Measurements from ENCODE around the gene ZNF652.

ZNF652 gene

DNA sequence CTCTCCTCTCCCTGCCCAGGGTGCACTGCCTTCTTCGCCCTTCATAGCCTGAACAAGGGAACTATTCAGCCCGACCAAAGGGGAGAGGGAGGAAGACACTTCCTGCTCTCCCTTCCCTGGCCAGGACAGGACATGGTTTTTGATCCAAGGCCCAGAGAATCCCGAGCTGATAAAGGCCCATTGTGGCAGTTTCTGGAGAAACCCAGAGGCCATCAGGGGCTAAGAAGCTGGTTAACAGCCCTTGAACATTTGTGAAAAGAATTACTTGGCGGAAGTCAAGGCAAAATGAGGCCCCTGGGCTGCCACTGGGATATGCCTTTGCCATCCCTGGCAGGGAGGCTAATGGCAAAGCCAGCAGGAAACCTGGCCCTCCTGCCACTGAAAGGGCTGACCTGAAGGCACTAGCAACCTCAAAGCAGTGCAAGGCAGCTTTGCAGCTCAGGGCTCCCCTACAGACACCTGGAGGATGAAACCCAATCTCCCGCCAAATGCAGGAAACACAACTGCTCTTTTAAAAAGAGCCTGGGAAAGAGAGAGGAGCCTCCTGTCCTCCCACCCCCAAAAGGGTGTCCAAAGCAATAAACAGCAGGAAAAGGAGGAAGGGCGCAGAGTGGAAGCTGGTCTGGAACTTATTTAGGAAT is 40.0 kb upstream of the ZNF652 start:
- Histone ChIP-seq H3K79me2 (ENCODE audit: insufficient read depth, low read length) (no peaks in the 10 kb centered on the region), H3K27ac (ENCODE audit: low read depth, low read length) (no peak overlapping the region)

DNA sequence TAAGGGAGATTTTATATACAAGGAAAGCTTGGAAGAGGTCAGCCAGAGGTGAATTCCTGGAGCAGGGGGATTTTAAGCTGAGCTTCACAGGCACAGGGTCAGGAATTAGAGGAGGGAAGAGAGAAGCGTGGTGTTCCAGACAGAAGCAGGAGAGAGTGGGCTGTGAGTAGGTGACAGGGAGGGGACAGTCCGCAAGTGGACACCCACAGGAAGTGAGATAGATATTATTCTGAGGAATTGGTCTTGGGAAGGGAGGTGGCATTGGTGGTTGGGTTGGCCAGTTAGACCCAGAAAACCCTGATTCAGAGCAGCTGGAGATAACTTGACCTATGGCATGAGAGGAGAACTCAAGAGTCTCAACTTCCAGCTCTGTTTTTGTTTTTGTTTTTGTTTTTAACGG is 37.9 kb upstream of the ZNF652 start:
- Histone ChIP-seq H2AFZ (ENCODE audit: low read depth, low read length, severe bottlenecking) (no peak overlapping the region), H3K27me3 (ENCODE audit: low read length) (no peaks in the 10 kb centered on the region), H3K27ac (ENCODE audit: low read depth, low read length) (no peak overlapping the region), H3K9ac (ENCODE audit: low read length) (no peak overlapping the region), H3K9me3 (ENCODE audit: insufficient read depth, low read length) (no peaks in the 10 kb centered on the region), H3K4me3 (ENCODE audit: insufficient read depth, low read length, poor library complexity, severe bottlenecking) (no peak overlapping the region), H3K79me2 (ENCODE audit: insufficient read depth, low read length) (no peaks in the 10 kb centered on the region), H3K9me2 (replicated peaks; ENCODE audit: insufficient read depth, low read length) (no peaks in the 10 kb centered on the region), H3F3A (ENCODE audit: insufficient read depth) (no peaks in the 10 kb centered on the region), H3K36me3 (ENCODE audit: low read length) (no peaks in the 10 kb centered on the region), H3K4me2 (ENCODE audit: low read depth, low read length, poor library complexity, severe bottlenecking) (no peak overlapping the region), H4K20me1 (ENCODE audit: low read depth, low read length) (no peaks in the 10 kb centered on the region)
- TF ChIP-seq EZH2phosphoT487 (conservative IDR thresholded peaks at IDR 0.05; ENCODE audit: low read length), result no peak
- TF ChIP-seq, protein P1, sequence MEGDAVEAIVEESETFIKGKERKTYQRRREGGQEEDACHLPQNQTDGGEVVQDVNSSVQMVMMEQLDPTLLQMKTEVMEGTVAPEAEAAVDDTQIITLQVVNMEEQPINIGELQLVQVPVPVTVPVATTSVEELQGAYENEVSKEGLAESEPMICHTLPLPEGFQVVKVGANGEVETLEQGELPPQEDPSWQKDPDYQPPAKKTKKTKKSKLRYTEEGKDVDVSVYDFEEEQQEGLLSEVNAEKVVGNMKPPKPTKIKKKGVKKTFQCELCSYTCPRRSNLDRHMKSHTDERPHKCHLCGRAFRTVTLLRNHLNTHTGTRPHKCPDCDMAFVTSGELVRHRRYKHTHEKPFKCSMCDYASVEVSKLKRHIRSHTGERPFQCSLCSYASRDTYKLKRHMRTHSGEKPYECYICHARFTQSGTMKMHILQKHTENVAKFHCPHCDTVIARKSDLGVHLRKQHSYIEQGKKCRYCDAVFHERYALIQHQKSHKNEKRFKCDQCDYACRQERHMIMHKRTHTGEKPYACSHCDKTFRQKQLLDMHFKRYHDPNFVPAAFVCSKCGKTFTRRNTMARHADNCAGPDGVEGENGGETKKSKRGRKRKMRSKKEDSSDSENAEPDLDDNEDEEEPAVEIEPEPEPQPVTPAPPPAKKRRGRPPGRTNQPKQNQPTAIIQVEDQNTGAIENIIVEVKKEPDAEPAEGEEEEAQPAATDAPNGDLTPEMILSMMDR (IDR thresholded peaks at IDR 0.05; ENCODE audit: insufficient read depth, low read length, poor library complexity, severe bottlenecking), result no peak

More for the DNA sequence above, 40.0 kb upstream of the ZNF652 start:
- Histone ChIP-seq H4K20me1 (ENCODE audit: low read depth, low read length) (no peaks in the 10 kb centered on the region), H3F3A (ENCODE audit: insufficient read depth) (no peaks in the 10 kb centered on the region), H3K9me3 (ENCODE audit: insufficient read depth, low read length) (no peaks in the 10 kb centered on the region), H3K4me2 (ENCODE audit: low read depth, low read length, poor library complexity, severe bottlenecking) (no peak overlapping the region), H3K27me3 (ENCODE audit: low read length) (no peaks in the 10 kb centered on the region), H3K9me2 (replicated peaks; ENCODE audit: insufficient read depth, low read length) (no peaks in the 10 kb centered on the region), H3K4me3 (ENCODE audit: insufficient read depth, low read length, poor library complexity, severe bottlenecking) (no peak overlapping the region), H3K36me3 (ENCODE audit: low read length) (peaks cover 7% of the 10 kb centered on the region; the same call in 1 of the 2 replicates), H3K9ac (ENCODE audit: low read length) (no peak overlapping the region), H2AFZ (ENCODE audit: low read depth, low read length, severe bottlenecking) (no peak overlapping the region)
- TF ChIP-seq, protein P1 (IDR thresholded peaks at IDR 0.05; ENCODE audit: insufficient read depth, low read length, poor library complexity, severe bottlenecking), result no peak
- TF ChIP-seq EZH2phosphoT487 (conservative IDR thresholded peaks at IDR 0.05; ENCODE audit: low read length), result no peak

DNA sequence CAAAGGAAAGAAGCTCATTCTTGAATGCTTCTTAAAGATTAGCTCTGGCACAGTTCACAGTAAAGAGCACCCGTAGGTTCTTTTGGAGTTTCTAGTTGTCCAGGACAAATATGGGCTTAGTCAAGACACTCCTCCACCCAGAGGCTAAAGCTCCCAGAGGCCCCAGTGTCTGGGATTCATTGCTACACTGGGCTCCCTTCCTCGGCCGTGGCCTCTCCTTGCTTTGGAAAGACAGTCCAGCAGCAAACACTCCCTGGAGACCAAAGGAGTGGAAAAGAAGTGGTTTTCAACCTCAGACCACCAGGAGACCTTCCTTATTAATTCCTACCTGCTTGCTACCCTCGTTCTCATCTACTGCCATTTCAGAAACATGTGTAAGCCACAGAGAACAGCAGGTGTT is 35.5 kb upstream of the ZNF652 start:
- H3K36me3 ChIP-seq (ENCODE audit: low read length), result no peaks in the 10 kb centered on the region
- no peaks in the 10 kb centered on the region for H3K27me3 ChIP-seq (ENCODE audit: low read length)
- no peaks in the 10 kb centered on the region for H4K20me1 ChIP-seq (ENCODE audit: low read depth, low read length)
- no peak overlapping the region for H3K9ac ChIP-seq (ENCODE audit: low read length)
- no peaks in the 10 kb centered on the region for H3K9me2 ChIP-seq (replicated peaks; ENCODE audit: insufficient read depth, low read length)
- no peak overlapping the region for H3K4me3 ChIP-seq (ENCODE audit: insufficient read depth, low read length, poor library complexity, severe bottlenecking)
- no peak overlapping the region for H2AFZ ChIP-seq (ENCODE audit: low read depth, low read length, severe bottlenecking)
- H3K27ac ChIP-seq (ENCODE audit: low read depth, low read length), result no peak overlapping the region
- H3K4me2 ChIP-seq (ENCODE audit: low read depth, low read length, poor library complexity, severe bottlenecking), result no peak overlapping the region
- no peak for TF ChIP-seq EZH2phosphoT487 (conservative IDR thresholded peaks at IDR 0.05; ENCODE audit: low read length)
- TF ChIP-seq, protein P1 (IDR thresholded peaks at IDR 0.05; ENCODE audit: insufficient read depth, low read length, poor library complexity, severe bottlenecking), result no peak
- no peaks in the 10 kb centered on the region for H3K79me2 ChIP-seq (ENCODE audit: insufficient read depth, low read length)
- H3F3A ChIP-seq (ENCODE audit: insufficient read depth), result no peaks in the 10 kb centered on the region
- no peaks in the 10 kb centered on the region for H3K9me3 ChIP-seq (ENCODE audit: insufficient read depth, low read length)
